A549 (cell line): ENCODE measurements around the gene BEST2.

Experiments
- CBX2 ChIP-seq: fragments of 200-600 bp; sonication (generic); IDR thresholded peaks from 2 replicates; pipeline ENCODE4 v1.6.1; 2016; ENCODE audit warnings: low read depth, mild to moderate bottlenecking, borderline replicate concordance
- POLR2A ChIP-seq: IDR thresholded peaks from 2 replicates; pipeline ENCODE4 v1.6.1; 2012; ENCODE audit warnings: mild to moderate bottlenecking, low read length
- TF ChIP-seq, protein P1 (sequence below): fragments of >200 bp; sonication (Bioruptor Twin); formaldehyde crosslinking; IDR thresholded peaks from 3 replicates; pipeline ENCODE4 v1.5.1; 2016

DNA sequence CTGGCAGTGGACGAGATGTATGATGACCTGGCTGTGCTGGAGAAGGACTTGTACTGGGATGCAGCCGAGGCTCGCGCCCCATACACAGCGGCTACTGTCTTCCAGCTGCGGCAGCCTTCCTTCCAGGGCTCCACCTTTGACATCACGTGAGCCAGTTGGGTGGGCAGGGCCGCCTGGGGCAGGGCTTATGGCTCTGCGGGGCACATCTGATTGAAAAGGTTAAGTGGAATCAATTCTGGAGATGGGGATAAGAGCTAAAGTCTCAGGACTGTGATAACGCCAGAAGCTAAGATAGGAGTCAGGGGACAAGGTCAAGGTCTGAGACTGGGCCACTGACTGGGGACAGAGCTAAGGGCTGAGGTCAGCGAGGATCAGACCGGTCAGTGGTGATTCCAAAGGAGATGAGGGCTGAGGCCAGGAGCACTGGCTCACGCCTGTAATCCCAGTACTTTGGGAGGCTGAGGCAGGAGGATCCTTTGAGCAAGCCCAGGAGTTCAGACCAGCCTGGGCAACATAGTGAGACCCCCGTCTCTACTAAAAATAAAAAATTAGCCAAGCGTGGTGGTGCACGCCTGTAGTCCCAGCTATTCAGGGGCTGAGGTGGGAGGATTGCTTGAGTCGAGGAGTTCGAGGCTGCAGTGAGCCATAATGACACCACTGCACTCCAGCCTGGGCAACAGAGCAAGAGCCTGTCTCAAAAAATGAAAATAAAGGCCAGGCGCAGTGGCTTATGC is 4.7 kb downstream of the BEST2 start:
- no peak for TF ChIP-seq CBX2
- TF ChIP-seq POLR2A: no peak
- TF ChIP-seq, protein P1, sequence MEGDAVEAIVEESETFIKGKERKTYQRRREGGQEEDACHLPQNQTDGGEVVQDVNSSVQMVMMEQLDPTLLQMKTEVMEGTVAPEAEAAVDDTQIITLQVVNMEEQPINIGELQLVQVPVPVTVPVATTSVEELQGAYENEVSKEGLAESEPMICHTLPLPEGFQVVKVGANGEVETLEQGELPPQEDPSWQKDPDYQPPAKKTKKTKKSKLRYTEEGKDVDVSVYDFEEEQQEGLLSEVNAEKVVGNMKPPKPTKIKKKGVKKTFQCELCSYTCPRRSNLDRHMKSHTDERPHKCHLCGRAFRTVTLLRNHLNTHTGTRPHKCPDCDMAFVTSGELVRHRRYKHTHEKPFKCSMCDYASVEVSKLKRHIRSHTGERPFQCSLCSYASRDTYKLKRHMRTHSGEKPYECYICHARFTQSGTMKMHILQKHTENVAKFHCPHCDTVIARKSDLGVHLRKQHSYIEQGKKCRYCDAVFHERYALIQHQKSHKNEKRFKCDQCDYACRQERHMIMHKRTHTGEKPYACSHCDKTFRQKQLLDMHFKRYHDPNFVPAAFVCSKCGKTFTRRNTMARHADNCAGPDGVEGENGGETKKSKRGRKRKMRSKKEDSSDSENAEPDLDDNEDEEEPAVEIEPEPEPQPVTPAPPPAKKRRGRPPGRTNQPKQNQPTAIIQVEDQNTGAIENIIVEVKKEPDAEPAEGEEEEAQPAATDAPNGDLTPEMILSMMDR: no peak
